Muscle of leg (tissue), 11 donors: Measurements from ENCODE around the gene VPS9D1. TPM values are rescaled to one million over a fixed set of nuclear protein-coding genes. Genes with fewer than 3 reads are reported as not detected.
"Not testable (repeated sequence)": the region's sequence is repeated elsewhere in the genome, so short reads cannot be mapped to it uniquely, and the experiment has no call there.

Experiments
- DNase-seq: peaks from one replicate; pipeline ENCODE4 v3.0.0; 2013
- H3K27ac ChIP-seq: one replicate; pipeline ENCODE4 v1.5.1; 2013; ENCODE audit warnings: mild to moderate bottlenecking, low read length, control low read depth
- H3K27me3 ChIP-seq: one replicate; pipeline ENCODE4 v1.6.1; 2013; ENCODE audit warnings: low read length; ENCODE audit not compliant: control insufficient read depth, insufficient read depth
- H3K36me3 ChIP-seq: one replicate; pipeline ENCODE4 v1.6.1; 2013; ENCODE audit warnings: low read length; ENCODE audit not compliant: control insufficient read depth, insufficient read depth
- H3K4me1 ChIP-seq: one replicate; pipeline ENCODE4 v1.6.1; 2013; ENCODE audit warnings: low read length; ENCODE audit not compliant: control insufficient read depth, insufficient read depth
- H3K4me3 ChIP-seq: one replicate; pipeline ENCODE4 v1.5.1; 2013; ENCODE audit warnings: low read length, control low read depth
- H3K9me3 ChIP-seq: replicated peaks from 2 replicates; pipeline ENCODE4 v1.6.1; 2013; ENCODE audit warnings: low read depth, low read length; ENCODE audit not compliant: control insufficient read depth
- WGBS: methylation state at CpG from one replicate; pipeline ENCODE4 v1.1.5; 2013; ENCODE audit warnings: missing lambda C conversion rate; ENCODE audit not compliant: insufficient coverage; 5-methylcytosine and 5-hydroxymethylcytosine counted together
- polyA plus RNA-seq, 8 donors: library from polyadenylated mRNA; unstranded; fragments of 120-200 nt; gene quantifications; one replicate each; pipeline versions ENCODE4 v1.2.1 to v1.2.3, GENCODE V29; 2013; ENCODE audit warnings: inconsistent platforms in 1 of 8, low replicate concordance in 1 of 8; ENCODE audit not compliant: insufficient read length in 8 of 8, insufficient read depth in 1 of 8
- total RNA-seq: library from RNA; stranded (reverse); fragments of 120-200 nt; gene quantifications from one replicate; pipeline ENCODE4 v1.2.4, GENCODE V29; 2013

Gene VPS9D1
- total and polyA plus RNA-seq, 9 donors = 6.1 to 13.4 (median 10.7) TPM

- 12% methylated on average over 38 of the region's 42 CpGs for WGBS
- H3K9me3 ChIP-seq = no peaks in the 10 kb centered on the region
Measured at GRCh38 chr16:89687092-89687940, 33.4 kb downstream of the VPS9D1 start.

DNA sequence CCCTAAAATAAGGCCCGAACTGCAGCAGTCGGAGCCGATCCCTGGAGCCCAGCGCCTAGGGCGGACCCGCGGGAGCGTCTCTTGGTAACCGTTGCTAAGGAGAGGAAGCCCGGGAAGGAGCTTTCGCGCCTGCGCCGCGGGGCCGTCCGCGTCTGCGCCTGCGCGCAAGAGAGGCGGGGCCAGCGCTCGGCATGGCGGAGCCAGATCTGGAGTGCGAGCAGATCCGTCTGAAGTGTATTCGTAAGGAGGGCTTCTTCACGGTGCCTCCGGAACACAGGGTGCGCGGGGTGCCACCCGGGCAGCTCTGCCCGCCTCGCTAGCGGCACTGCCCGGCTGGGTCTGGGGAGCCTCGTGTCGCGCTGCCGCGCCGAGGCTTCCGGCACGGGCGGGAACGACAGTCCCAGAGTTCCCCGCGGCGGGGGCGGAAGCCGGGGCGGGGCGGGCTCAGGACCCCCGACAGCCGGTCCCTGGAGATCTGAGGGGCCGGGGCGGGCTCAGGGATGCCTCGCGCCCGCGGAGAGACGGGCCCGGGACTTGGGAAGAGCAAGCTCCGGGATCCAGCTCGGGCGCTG, 34.1 kb downstream of the VPS9D1 start, which contains the start of gene CDK10:
Gene CDK10, plus strand, starts transcription at position 170 of the 572 bp plus-strand sequence. Its CDS starts 22 bp downstream, at position 192.
- Histone ChIP-seq H3K4me1 (peaks cover 13% of the 10 kb centered on the region), H3K27me3 (no peaks in the 10 kb centered on the region), H3K27ac (peak within 1 kb of the TSS; percentile 79), H3K4me3 (peak within 1 kb of the TSS; percentile 72), H3K9me3 (no peaks in the 10 kb centered on the region), H3K36me3 (peaks cover 17% of the 10 kb centered on the region)
- DNase-seq = peak; percentile 93
- under 1% methylated on average over 67 of the region's 67 CpGs for WGBS

More at GRCh38 chr16:89687092-89687940, 33.4 kb downstream of the VPS9D1 start:
- DNase-seq = no peak
- H3K4me3 ChIP-seq = peak overlapping the region; percentile 72
- H3K27ac ChIP-seq = peak overlapping the region; percentile 42
- H3K4me1 ChIP-seq = peaks cover 13% of the 10 kb centered on the region
- no peaks in the 10 kb centered on the region for H3K27me3 ChIP-seq
- peaks cover 24% of the 10 kb centered on the region for H3K36me3 ChIP-seq

GRCh38 chr16:89685916-89686315, 34.8 kb downstream of the VPS9D1 start:
- Histone ChIP-seq H3K27me3 (no peaks in the 10 kb centered on the region), H3K27ac (no peak overlapping the region), H3K4me3 (no peak overlapping the region), H3K4me1 (peaks cover 13% of the 10 kb centered on the region), H3K9me3 (no peaks in the 10 kb centered on the region), H3K36me3 (peaks cover 11% of the 10 kb centered on the region)
- no peak for DNase-seq
- no CpG with 5 or more reads among the region's 1 CpG for WGBS

DNA sequence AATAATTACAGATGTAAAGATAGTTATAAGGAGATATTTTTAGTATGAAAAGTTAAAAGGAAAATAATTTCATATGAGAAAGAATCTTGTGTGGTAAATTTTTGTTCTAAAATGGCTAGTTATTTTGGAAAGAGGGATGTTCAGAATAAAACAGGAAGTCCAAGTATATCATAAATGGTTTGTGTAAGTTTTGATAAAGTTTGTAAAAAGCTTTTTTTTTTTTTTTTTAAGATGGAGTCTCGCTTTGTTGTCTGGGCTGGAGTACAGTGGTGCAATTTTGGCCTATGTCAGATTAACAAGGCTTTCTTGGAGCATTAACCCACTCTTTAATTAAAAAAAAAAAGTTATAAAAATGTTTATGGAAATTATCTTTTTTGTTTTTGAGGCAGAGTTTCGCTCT, 42.4 kb downstream of the VPS9D1 start:
- H3K4me1 ChIP-seq = no peaks in the 10 kb centered on the region

DNA sequence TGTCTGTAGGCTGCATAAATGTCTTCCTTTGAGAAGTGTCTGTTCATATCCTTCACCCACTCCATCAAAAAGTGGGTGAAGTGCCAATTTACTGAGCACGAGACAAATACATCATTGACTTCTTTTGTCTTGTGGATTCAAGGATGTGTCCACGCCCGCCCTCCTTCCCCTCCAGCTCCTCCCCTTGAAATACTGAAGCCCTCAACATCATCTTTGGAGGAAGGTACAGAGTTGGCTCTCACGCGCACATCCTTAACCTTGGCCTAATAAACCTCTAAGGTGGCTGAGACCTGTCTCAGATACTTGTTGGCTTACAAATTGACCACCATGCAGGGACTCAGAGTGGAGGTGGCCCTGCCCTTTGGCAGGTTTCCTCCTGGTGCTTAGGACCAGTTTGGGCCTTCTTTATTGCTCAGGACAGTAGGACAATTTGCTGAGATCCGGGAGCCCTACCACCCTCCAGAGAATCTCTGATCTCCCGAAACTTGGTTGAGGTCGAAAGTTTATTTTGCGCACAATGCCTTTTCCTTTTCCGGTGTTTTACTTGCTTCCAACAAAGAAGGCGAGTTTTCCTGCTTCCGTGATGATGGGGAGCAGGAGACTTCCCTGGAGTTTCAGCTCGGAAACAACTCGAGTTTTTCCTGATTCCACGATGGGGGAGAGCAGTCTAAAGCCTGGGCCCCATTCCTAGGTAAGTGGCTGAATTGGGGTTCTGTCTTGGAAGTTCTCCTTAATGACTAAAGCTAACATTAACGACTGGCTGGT, 48.3 kb downstream of the VPS9D1 start:
- Histone ChIP-seq H3K27me3 (no peaks in the 10 kb centered on the region), H3K9me3 (no peaks in the 10 kb centered on the region), H3K27ac (peak overlapping the region; percentile 66), H3K4me1 (no peaks in the 10 kb centered on the region), H3K4me3 (no peak overlapping the region), H3K36me3 (no peaks in the 10 kb centered on the region)
- 91% methylated on average over 12 of the region's 16 CpGs for WGBS
- no peak for DNase-seq

More for the DNA sequence above, 42.4 kb downstream of the VPS9D1 start:
- Histone ChIP-seq H3K9me3 (peaks cover 8% of the 10 kb centered on the region), H3K27me3 (no peaks in the 10 kb centered on the region), H3K36me3 (no peaks in the 10 kb centered on the region), H3K4me3 (no peak overlapping the region), H3K27ac (no peak overlapping the region)
- no peak for DNase-seq
- WGBS = no CpG with 5 or more reads among the region's 2 CpGs

- not testable (repeated sequence) for H3K36me3 ChIP-seq, H3K27me3 ChIP-seq, H3K4me3 ChIP-seq, DNase-seq, H3K27ac ChIP-seq, H3K9me3 ChIP-seq, H3K4me1 ChIP-seq
- WGBS = no CpG with 5 or more reads among the region's 4 CpGs
Measured at GRCh38 chr16:89671565-89671964, 49.1 kb downstream of the VPS9D1 start.

DNA sequence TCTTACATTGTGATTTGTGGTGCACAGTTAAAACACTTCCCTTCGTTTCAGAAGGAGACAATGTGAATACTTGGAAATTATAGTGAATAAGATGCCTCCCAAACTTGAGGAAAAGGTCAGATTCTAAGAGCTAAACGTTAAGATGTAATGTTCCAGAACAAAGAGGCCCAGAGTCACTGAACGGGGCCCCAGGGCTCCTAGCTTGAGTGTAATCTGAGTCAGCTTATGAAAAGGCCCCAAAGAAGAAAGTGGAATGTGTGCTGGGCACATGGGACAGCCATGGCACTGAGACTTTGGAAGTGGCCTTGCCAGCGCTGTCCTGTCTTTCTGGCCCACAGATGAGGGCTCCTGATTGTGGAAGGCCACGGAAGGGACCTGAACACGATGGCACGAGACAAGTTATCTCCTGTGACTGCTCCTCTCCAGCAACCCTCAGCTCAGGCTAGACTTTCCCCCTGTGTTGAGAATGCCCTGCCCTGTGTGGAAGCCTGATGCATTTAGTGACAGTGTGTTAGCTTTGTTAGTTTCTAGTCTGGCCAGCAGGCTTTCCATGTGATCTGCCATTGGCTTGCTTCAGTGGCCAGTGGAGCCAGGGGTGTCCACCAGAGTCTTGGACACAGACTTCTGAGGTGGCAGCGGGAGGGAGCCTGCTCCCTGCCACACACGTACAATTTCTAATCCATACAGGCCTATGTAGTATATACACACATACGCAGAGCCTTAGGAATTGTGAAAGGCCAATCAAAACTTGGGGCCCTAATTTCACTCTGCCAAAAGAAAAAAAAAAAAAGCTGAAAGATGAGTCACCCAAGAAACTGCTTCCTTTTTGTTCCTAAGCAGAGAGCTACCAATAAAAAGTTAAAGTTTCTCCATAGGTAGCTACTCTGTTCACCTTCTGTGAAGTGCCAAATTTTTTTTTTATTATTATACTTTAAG, 49.9 kb downstream of the VPS9D1 start:
- Histone ChIP-seq H3K4me3 (no peak overlapping the region), H3K9me3 (no peaks in the 10 kb centered on the region), H3K4me1 (no peaks in the 10 kb centered on the region), H3K36me3 (no peaks in the 10 kb centered on the region), H3K27me3 (no peaks in the 10 kb centered on the region), H3K27ac (no peak overlapping the region)
- WGBS = 87% methylated on average over 4 of the region's 10 CpGs
- DNase-seq = no peak

GRCh38 chr16:89669755-89670154, 50.9 kb downstream of the VPS9D1 start:
- Histone ChIP-seq H3K27ac (no peak overlapping the region), H3K36me3 (no peaks in the 10 kb centered on the region), H3K27me3 (no peaks in the 10 kb centered on the region), H3K4me1 (no peaks in the 10 kb centered on the region), H3K9me3 (no peaks in the 10 kb centered on the region), H3K4me3 (no peak overlapping the region)
- WGBS = 87% methylated on average over 12 of the region's 13 CpGs
- DNase-seq = no peak

GRCh38 chr16:89668790-89669158, 51.9 kb downstream of the VPS9D1 start:
- no peaks in the 10 kb centered on the region for H3K4me1 ChIP-seq
- H3K36me3 ChIP-seq = peaks cover 4% of the 10 kb centered on the region
- no peaks in the 10 kb centered on the region for H3K27me3 ChIP-seq
- WGBS = 71% methylated on average over 2 of the region's 5 CpGs
- H3K9me3 ChIP-seq = no peaks in the 10 kb centered on the region
- no peak overlapping the region for H3K27ac ChIP-seq
- no peak for DNase-seq
- H3K4me3 ChIP-seq = no peak overlapping the region
